Endothelial cell of umbilical vein (primary cell): ENCODE measurements around the gene ZNF620.

Experiments used
- CTCF ChIP-seq, 2 donors: IDR thresholded peaks; 1 replicate in 1 of 2; 2 replicates in 1 of 2; pipeline ENCODE4 v1.5.1; 2011; ENCODE audit warnings: low read length in 2 of 2, mild to moderate bottlenecking in 2 of 2, moderate library complexity in 2 of 2, control low read depth in 1 of 2, inconsistent platforms in 1 of 2, low read depth in 1 of 2; ENCODE audit not compliant: insufficient read depth in 1 of 2; ENCODE audit errors: extremely low read depth in 1 of 2
- EZH2 ChIP-seq: IDR thresholded peaks from 2 replicates; pipeline ENCODE4 v1.6.1; 2012; ENCODE audit warnings: borderline replicate concordance, low read depth, mild to moderate bottlenecking, moderate library complexity, low read length, inconsistent platforms; ENCODE audit not compliant: severe bottlenecking
- GATA2 ChIP-seq: IDR thresholded peaks from 2 replicates; pipeline ENCODE4 v1.7.0; 2011; ENCODE audit warnings: low read depth, mild to moderate bottlenecking, moderate library complexity, mixed read lengths, low read length; ENCODE audit not compliant: insufficient read length, insufficient read depth
- JUN ChIP-seq: IDR thresholded peaks from 2 replicates; pipeline ENCODE4 v1.6.1; 2011; ENCODE audit warnings: borderline replicate concordance, low read depth; ENCODE audit not compliant: insufficient read length, insufficient read depth
- MAX ChIP-seq: IDR thresholded peaks from 2 replicates; pipeline ENCODE4 v1.6.1; 2011; ENCODE audit not compliant: insufficient read depth, insufficient read length
- MYC ChIP-seq: IDR thresholded peaks from one replicate; pipeline ENCODE4 v1.6.1; 2011; ENCODE audit warnings: mild to moderate bottlenecking, low read depth, low read length
- POLR2A ChIP-seq: IDR thresholded peaks from 2 replicates; pipeline ENCODE4 v1.6.1; 2012; ENCODE audit warnings: low read depth, mild to moderate bottlenecking, control low read depth, low read length
- POLR2AphosphoS5 ChIP-seq: IDR thresholded peaks from 2 replicates; pipeline ENCODE4 v1.6.1; 2012; ENCODE audit warnings: low read depth, mild to moderate bottlenecking, control low read depth, low read length, moderate library complexity; ENCODE audit not compliant: insufficient read depth

GRCh38 chr3:40476478-40477470 lies 29.1 kb upstream of the ZNF620 start, which contains the start of gene ZNF619:
- TF ChIP-seq CTCF (IDR thresholded peaks at IDR 0.05; ENCODE audit: extremely low read depth in 1 of 2, insufficient read depth in 1 of 2, low read depth in 1 of 2, low read length in 2 of 2) (no peak), POLR2A (peak; percentile 84), EZH2 (no peak), POLR2AphosphoS5 (peak; percentile 85), MAX (no peak), MYC (no peak), JUN (no peak), GATA2 (no peak)
